ENCODE measurements around the gene TMEM236.

The TMEM236 gene

DNA sequence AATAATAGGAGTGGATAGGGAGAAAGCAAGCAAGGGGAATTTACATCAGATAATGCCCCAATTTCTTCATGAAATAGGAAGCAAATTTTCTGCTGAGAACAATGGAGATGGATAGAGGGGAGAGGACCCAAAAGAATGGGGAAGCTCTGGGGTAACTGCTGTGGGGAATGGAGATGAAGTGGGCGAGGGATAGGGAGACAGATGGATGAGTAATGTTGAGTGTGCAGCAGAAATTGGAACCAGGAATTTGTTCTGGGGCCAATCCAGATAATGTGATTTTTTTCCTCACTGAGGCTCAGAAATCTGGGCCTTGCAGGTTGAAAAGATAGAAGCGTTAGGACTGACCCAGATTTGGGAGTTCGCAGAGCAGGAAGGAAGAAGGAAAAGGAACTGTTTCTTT is 32.7 kb downstream of the TMEM236 start:
- DNase-seq (ENCODE audit: low read depth): no peak
- H3K4me3 ChIP-seq (ENCODE audit: low read depth, low read length): no peak overlapping the region
- TF ChIP-seq, protein P1, sequence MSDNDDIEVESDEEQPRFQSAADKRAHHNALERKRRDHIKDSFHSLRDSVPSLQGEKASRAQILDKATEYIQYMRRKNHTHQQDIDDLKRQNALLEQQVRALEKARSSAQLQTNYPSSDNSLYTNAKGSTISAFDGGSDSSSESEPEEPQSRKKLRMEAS (IDR thresholded peaks at IDR 0.05; ENCODE audit: low read depth, low read length): no peak
- TF ChIP-seq MYC (IDR thresholded peaks at IDR 0.05; ENCODE audit: low read depth, low read length): no peak
- TF ChIP-seq, protein P2, sequence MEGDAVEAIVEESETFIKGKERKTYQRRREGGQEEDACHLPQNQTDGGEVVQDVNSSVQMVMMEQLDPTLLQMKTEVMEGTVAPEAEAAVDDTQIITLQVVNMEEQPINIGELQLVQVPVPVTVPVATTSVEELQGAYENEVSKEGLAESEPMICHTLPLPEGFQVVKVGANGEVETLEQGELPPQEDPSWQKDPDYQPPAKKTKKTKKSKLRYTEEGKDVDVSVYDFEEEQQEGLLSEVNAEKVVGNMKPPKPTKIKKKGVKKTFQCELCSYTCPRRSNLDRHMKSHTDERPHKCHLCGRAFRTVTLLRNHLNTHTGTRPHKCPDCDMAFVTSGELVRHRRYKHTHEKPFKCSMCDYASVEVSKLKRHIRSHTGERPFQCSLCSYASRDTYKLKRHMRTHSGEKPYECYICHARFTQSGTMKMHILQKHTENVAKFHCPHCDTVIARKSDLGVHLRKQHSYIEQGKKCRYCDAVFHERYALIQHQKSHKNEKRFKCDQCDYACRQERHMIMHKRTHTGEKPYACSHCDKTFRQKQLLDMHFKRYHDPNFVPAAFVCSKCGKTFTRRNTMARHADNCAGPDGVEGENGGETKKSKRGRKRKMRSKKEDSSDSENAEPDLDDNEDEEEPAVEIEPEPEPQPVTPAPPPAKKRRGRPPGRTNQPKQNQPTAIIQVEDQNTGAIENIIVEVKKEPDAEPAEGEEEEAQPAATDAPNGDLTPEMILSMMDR (IDR thresholded peaks at IDR 0.05; ENCODE audit: low read depth, low read length): no peak
- TF ChIP-seq POLR2A (IDR thresholded peaks at IDR 0.05; ENCODE audit: extremely low read depth, insufficient read length): no peak

GRCh38 chr10:17785276-17785930 is 33.4 kb downstream of the TMEM236 start:
- TF ChIP-seq MYC (IDR thresholded peaks at IDR 0.05; ENCODE audit: low read depth, low read length): no peak
- no peak for TF ChIP-seq POLR2A (IDR thresholded peaks at IDR 0.05; ENCODE audit: extremely low read depth, insufficient read length)
- TF ChIP-seq, protein P2 (IDR thresholded peaks at IDR 0.05; ENCODE audit: low read depth, low read length): no peak
- TF ChIP-seq, protein P1 (IDR thresholded peaks at IDR 0.05; ENCODE audit: low read depth, low read length): no peak
- no peak for DNase-seq (ENCODE audit: low read depth)

GRCh38 chr10:17787087-17787961 is 35.3 kb downstream of the TMEM236 start:
- DNase-seq (ENCODE audit: low read depth): no peak
- H3K4me3 ChIP-seq (ENCODE audit: low read depth, low read length): no peak overlapping the region
- TF ChIP-seq MYC (IDR thresholded peaks at IDR 0.05; ENCODE audit: low read depth, low read length) (no peak), POLR2A (IDR thresholded peaks at IDR 0.05; ENCODE audit: extremely low read depth, insufficient read length) (no peak)
- TF ChIP-seq, protein P1 (IDR thresholded peaks at IDR 0.05; ENCODE audit: low read depth, low read length): no peak
- TF ChIP-seq, protein P2 (IDR thresholded peaks at IDR 0.05; ENCODE audit: low read depth, low read length): no peak

More at GRCh38 chr10:17785276-17785930, 33.4 kb downstream of the TMEM236 start:
- no peak overlapping the region for H3K4me3 ChIP-seq (ENCODE audit: low read depth, low read length)

- TF ChIP-seq, protein P1 (IDR thresholded peaks at IDR 0.05; ENCODE audit: low read depth, low read length): no peak
- TF ChIP-seq, protein P2 (IDR thresholded peaks at IDR 0.05; ENCODE audit: low read depth, low read length): no peak
- TF ChIP-seq MYC (IDR thresholded peaks at IDR 0.05; ENCODE audit: low read depth, low read length): no peak
- TF ChIP-seq POLR2A (IDR thresholded peaks at IDR 0.05; ENCODE audit: extremely low read depth, insufficient read length): no peak
- no peak for DNase-seq (ENCODE audit: low read depth)
- no peak overlapping the region for H3K4me3 ChIP-seq (ENCODE audit: low read depth, low read length)
Measured at GRCh38 chr10:17788646-17789045, 36.6 kb downstream of the TMEM236 start.

DNA sequence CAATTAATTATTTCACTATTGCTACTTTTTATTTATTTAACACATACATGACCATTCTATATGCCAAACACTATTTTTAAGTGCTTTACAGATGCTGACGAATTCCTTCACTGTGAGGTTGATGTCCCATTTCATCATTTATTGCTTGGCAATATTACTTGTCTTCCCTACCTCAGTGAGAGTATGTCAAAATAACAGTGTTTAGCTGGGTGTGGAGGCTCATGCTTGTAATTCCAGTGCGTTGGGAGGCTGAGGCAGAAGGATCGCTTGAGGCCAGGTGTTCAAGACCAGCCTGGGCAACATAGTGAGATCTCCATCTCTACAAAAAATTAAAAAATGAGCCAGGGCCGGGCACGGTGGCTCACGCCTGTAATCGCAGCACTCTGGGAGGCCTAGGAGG is 37.4 kb downstream of the TMEM236 start:
- TF ChIP-seq MYC (IDR thresholded peaks at IDR 0.05; ENCODE audit: low read depth, low read length): no peak
- TF ChIP-seq, protein P2 (IDR thresholded peaks at IDR 0.05; ENCODE audit: low read depth, low read length): no peak
- no peak for TF ChIP-seq POLR2A (IDR thresholded peaks at IDR 0.05; ENCODE audit: extremely low read depth, insufficient read length)
- TF ChIP-seq, protein P1 (IDR thresholded peaks at IDR 0.05; ENCODE audit: low read depth, low read length): no peak
- no peak overlapping the region for H3K4me3 ChIP-seq (ENCODE audit: low read depth, low read length)
- DNase-seq (ENCODE audit: low read depth): no peak

All from NB4 (cell line).